KOPT-K1 (cell line): Measurements from ENCODE around the gene EGFL7.

Source experiments
- H3K27ac ChIP-seq: fragments of 200-600 bp; sonication (generic); 2 replicates; pipeline ENCODE4 v1.5.1; 2016; ENCODE audit warnings: antibody characterized with exemption, mild to moderate bottlenecking, low read depth, low read length; ENCODE audit not compliant: poor library complexity, severe bottlenecking
- H3K36me3 ChIP-seq: fragments of 200-600 bp; sonication (generic); 2 replicates; pipeline ENCODE4 v1.5.1; 2017; ENCODE audit warnings: antibody characterized with exemption, mild to moderate bottlenecking, low read length, moderate library complexity; ENCODE audit not compliant: insufficient read depth
- H3K9me3 ChIP-seq: fragments of 200-600 bp; sonication (generic); 2 replicates; pipeline ENCODE4 v1.5.1; 2017; ENCODE audit warnings: antibody characterized with exemption, low read length, mild to moderate bottlenecking; ENCODE audit not compliant: insufficient read depth, poor library complexity, severe bottlenecking

EGFL7 gene

DNA sequence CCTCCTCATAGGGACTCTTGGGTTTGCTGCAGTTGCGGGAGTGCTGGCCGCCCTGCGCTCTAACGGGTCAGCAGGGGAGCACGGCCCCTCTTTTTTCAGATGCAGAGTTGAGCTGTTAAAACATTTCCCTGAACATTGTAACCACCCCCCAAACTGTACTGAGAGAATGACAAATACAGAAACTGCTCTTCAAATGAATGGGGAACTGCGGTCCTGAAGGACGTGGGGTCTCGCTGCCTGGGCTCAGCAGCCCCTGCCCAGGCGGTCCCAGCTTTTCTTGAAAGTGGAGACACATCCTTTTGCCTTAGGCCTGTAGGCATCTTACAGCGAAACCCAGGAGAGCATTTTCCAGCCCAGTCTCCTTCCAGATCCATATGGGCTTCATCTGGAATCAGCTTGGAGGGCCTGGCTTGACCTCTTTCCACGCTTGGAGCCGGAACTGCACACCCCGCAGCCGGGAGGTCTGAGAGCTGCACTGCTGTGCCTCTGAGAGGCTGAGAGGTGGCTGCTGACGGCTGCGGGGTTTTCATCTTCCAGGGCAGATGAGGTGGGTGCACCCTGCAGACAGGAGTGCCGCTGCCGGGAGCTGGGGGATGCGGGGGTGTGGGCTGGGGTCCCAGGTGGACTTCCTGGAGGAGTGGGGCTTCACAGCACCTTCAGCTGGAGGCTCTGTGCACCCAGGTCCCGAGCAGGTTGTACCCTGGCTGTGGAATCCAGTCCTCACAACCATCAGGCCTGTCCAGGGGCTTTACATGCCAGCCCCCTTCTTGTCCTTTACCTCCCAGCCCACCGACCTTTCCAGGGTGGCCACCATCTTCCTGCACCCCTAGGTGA lies 25.8 kb downstream of the EGFL7 start:
- H3K27ac ChIP-seq, result no peak overlapping the region
- H3K9me3 ChIP-seq, result no peaks in the 10 kb centered on the region
- no peaks in the 10 kb centered on the region for H3K36me3 ChIP-seq

DNA sequence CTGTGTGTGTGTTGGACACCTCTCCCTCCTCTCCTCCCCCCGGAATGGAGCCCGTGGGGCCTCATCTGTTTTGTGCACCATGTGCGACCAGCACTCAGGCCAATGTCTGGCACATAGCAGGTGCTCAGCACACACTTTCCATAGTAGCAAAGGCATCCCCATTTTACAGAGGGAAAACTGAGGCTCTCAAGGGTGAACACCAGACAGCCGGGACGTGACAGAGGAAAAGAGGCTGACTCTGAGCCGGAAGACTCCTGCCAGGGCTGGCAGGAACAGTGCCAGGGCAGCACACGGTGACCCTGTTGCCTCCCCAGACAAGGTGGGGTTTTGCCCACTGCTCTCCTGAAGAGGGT lies 26.4 kb downstream of the EGFL7 start:
- Histone ChIP-seq H3K27ac (no peak overlapping the region), H3K9me3 (no peaks in the 10 kb centered on the region), H3K36me3 (no peaks in the 10 kb centered on the region)

DNA sequence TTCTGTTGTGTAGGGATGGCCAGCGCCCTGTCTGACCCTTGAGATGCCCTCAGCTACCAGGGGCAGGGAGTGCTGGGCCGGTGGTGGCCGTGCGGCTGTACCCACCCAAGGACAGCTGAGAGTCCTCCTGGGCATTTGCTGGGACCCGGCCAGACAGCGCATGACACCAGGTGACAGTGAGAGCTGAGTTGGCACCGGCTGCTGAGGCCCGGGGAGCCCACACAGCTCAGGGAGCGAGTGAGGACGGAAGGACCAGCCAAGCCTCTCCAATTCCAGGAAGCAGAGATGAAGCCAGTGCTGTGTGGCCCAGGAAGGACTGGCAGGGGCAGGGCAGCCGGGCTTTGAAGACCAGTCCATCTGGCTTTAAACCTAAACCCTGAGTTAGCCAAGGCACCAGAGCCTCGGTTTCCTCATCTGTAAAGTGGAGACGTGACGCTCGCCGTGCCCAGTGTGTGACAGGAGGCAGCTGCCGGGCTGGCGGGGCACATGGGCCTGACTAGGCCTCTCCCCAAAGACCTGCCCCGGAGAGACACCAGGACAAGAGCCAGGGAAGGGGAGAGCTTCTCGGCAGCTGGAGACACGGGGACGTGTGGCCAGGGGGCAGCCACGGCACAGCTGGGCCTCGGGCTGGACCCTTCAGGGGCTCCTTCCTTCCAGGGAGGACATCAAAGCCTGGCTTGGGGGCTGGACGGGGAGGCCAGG lies 27.5 kb downstream of the EGFL7 start:
- Histone ChIP-seq H3K27ac (no peak overlapping the region), H3K9me3 (no peaks in the 10 kb centered on the region), H3K36me3 (no peaks in the 10 kb centered on the region)

DNA sequence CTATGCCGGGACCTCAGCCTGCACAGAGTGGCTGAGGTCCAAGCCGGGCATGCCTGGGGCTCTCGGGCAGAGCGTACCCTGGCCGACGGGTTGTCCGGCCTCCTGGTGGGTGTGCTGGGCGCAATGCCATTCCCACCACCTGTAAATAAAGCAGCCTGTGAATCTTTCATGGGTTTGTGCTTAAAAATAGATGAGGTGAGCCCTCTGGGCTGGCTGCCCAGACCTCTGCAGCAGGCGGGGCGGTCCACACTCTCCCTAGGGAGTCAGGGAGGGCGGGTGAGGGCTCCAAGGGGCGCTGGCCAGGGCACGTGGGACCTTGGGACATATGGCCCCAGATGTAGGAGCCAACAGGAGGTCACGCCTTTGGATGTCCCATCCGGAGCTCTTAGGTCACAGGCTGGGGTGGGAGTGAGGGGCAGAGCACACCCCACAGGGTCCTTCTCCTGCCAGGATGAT lies 28.1 kb downstream of the EGFL7 start:
- no peaks in the 10 kb centered on the region for H3K36me3 ChIP-seq
- no peaks in the 10 kb centered on the region for H3K9me3 ChIP-seq
- no peak overlapping the region for H3K27ac ChIP-seq

DNA sequence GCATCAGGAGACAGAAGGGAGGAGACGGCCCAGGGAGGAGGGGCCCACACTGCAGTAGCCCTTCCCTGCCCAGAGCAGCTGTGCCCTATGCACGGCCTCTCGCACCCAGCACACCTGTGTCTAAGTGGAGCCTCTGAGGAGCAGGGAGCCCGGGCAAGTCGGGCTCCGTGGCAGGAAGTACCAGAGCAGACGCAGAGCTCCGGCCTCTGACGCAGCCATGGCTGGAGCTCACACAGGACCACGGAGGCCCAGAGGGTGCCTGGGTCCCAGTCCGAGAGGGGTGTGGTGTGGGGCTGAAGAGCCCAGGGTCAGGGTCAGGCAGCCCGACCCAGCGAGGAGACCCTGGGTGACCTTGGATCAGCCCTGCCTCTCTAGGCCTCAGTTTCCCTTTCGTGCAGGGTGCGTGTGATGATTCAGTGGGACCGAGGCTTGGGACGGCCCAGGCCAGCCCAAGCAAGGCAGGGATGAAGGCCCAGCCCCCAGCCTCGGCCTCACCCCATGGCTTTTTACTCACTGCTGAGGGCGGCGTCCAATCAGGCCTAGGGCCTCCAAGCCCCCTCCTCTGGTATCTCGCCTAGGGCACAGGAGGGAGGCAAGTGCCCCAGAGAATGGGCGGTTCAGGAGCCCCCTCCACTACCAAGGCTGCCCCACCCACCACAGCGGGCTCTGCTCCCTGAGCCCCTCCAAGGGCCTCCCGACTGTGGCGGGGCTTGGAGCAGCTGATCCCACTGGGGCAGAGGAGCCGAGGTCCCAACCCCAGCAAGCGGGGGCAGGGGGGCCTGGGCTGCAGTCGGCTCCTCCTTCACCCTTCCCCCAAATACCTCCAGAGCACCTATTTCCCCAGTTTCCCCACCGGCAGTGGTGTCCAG lies 28.8 kb downstream of the EGFL7 start:
- Histone ChIP-seq H3K9me3 (no peaks in the 10 kb centered on the region), H3K27ac (no peak overlapping the region), H3K36me3 (no peaks in the 10 kb centered on the region)

DNA sequence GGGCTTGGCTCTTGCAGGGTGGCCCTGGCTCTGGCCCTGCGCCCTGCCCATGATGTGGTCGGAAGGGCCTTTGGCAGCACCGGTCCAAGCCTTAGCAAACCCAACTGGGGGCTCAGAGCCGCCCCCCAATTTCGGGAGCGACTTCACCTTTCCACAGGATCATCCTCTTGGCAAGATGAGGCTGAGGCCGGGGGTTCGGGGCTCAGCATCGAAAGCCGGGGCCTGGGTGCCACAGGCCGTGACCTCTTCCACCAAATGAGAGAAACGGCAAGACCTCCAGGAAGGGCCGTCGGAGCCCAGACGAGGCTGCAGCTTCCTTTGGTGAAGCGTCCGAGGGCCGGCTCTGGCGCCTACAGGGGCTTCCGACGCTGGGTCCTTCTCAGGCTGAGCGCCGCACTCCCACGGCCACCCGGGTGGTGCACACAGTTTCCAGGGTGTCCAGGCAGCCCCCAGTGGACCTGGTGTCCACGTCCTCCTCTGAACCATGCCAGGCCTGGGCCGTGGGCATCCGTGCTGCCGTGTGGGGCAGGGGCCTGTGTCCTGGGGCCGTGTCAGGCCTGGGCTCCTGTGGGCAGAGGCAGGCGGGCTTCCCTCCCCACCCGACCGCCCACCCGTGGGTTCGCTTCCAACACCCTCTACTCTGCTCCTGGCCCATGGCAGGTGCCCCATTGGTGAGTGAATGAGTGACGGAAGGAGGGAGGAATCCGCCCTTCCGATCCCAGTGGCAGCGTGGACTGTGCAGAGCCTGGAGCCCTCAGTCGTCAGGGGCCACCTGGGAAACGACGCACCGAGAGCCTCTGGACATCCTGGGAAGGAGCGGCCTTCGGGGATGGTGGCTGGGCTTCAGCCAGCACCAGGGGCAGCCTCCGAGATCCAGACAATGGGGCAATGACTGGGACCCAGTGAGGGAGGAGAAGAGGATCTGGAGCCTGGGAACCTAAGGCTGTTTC lies 29.7 kb downstream of the EGFL7 start:
- H3K27ac ChIP-seq, result no peak overlapping the region
- no peaks in the 10 kb centered on the region for H3K36me3 ChIP-seq
- no peaks in the 10 kb centered on the region for H3K9me3 ChIP-seq

DNA sequence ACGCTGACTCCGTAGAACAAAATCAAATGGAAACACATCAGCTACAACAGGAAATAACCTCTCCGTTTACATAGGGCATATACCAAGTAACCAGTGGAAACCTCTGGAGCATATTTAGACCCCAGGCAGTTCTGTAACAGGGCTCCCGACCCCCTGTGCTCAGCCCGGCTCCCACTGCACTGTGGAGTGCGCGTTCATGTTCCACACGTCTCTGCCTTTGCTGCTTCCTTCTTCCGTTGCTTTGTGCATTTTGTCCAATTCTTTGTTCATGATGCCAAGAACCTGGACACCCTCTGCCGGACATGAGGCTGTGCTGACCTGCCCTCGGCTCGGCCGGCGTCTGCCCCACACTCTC lies 30.4 kb downstream of the EGFL7 start:
- Histone ChIP-seq H3K36me3 (no peaks in the 10 kb centered on the region), H3K9me3 (no peaks in the 10 kb centered on the region), H3K27ac (no peak overlapping the region)

DNA sequence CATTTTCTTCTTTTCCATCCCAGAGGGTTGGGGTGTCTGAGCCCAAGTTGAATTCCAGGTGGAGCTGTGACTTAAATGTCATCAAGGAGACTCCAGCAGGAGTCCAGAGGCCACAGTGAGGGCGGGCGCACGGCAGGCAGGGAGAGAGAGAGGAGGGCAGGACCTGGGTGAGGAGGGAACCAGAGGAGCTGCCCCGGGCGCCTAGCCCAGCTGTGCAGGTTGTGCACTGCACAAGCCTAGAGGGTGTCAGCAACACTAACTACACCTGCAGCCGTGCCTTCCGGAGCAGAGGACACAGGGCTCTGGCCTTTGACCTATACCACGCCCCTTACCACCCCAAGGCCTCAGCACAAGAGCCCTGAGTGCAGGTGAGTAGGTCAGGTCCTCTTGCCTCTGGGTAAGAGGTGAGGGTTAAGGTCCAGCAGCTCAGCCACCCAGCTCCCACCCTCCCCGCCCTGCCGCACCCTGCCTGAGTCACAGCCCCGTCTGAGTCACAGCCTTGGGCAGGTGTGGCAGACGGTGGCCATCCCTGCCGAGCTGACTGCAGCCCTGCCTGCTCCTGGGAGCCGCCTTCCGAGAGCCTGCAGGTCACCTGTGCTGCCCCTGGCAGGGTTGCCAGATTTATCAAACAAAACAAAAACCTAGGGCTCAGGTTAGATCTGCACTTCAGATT lies 30.9 kb downstream of the EGFL7 start:
- no peaks in the 10 kb centered on the region for H3K9me3 ChIP-seq
- no peak overlapping the region for H3K27ac ChIP-seq

DNA sequence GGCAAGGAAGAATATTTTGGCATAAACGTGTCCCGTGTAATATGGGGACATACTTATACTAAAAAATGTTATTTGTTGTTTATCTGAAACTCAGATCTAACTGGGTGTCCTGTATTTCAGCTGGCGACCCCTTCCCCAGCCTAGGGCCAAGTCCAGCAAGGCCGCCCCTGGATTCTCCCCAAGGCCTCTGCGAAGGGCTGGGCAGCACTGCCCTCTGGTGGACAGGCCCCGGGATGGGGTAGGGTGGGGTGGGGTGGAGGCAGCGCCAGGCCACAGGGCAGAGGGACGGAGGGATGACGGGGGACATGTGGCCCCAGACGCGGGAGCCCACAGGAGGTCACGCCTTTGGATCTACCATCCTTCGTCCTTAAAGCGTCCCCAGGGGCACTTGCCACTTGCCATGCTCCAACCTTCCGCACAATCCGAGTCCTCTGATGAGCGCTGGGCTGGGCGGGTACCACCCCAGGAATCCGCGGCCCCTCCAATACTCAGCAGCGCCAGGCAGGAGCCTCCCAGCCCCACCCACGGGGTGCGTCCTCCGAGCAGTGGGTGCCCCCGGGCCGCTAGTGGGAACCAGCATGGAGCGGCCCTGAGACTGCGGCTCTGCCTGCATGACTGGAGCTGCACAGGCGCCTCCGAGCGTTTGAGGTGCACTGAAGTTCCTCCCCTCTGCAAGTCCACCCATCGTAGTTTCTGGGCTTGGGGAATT lies 31.6 kb downstream of the EGFL7 start:
- H3K36me3 ChIP-seq, result no peaks in the 10 kb centered on the region
- no peaks in the 10 kb centered on the region for H3K9me3 ChIP-seq
- no peak overlapping the region for H3K27ac ChIP-seq

More for the DNA sequence above, 30.9 kb downstream of the EGFL7 start:
- no peaks in the 10 kb centered on the region for H3K36me3 ChIP-seq

DNA sequence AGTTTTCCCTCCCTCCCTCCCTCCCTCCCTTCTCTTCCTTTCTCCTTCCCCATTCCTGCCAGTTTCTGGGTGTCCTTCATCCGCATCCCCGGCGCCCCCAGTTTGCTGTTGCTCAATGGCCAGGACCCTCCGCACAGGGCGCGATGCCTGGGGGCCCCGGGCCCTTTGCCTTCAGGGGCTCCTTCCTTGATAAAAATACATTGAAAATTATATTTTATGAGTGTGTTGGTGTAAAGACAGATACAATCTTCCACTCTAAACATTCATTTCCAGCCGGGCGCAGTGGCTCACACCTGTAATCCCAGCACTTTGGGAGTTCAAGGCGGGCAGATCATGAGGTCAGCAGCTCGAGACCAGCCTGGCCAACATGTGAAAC lies 32.1 kb downstream of the EGFL7 start:
- H3K36me3 ChIP-seq, result no peaks in the 10 kb centered on the region
- H3K9me3 ChIP-seq, result no peaks in the 10 kb centered on the region
- H3K27ac ChIP-seq, result no peak overlapping the region

DNA sequence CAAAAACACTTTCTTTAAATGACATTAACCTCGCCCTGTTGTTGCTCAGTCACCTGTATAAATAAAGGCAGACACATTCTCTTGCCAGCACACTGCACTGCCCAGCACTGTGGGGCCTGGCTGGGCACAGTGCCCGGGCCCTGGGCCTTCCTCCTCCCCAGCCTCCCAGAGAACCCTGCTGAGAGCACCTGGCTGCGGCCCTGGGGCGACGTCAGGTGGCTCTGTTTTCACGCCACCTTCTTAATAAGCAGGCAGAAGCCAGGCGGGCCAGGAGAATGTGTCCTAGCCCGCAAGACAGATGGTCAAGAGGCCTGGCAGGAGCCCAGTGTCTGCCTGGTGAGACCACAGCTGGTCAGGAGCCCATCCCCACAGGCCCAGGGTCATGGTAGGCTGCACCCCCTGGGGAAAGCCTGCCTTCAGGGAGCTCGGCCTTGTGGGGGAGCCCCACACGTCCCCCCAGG lies 32.7 kb downstream of the EGFL7 start:
- H3K9me3 ChIP-seq, result no peaks in the 10 kb centered on the region
- peak overlapping the region; percentile 28 for H3K27ac ChIP-seq
- no peaks in the 10 kb centered on the region for H3K36me3 ChIP-seq

DNA sequence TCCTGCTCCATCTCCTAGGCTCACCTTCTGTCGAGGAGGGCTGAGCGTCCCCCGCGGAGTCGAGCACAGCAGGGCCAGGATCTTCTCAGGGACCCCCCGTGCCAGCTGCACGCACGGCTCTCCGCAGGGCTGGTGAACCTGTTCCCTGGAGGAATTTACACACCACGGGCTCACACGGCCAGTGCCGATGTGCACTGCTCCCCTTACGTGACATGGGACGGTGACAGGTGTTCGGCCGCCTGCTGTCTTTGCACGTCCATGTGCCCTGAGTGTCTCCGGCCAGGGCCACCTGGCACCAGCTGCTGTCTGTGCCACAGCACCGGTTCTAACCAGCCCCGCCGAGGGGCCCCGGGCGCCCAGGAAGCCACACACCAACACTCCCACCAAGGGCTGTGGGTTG lies 33.2 kb downstream of the EGFL7 start:
- Histone ChIP-seq H3K36me3 (no peaks in the 10 kb centered on the region), H3K27ac (peak overlapping the region; percentile 28), H3K9me3 (no peaks in the 10 kb centered on the region)

DNA sequence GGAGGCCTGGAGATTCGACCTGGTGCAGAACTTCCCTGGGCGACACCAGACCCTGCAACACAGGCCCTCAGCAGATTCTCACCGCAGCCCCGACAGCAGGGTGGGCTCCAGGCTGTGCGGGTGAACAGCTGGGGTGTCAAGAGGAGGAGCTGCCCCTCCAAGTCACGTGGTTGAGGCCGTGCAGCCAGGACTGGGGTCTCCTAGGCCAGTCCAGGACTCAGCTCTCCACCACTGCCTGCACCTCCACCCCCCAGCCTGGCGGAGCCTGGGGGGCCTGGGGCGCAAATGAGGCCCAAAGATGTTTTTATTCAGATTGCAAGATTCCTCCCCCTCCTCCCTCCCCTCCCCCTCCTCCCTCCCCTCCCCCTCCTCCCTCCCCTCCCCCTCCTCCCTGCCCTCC lies 33.8 kb downstream of the EGFL7 start:
- H3K9me3 ChIP-seq, result no peaks in the 10 kb centered on the region
- H3K27ac ChIP-seq, result peak overlapping the region; percentile 28
- H3K36me3 ChIP-seq, result no peaks in the 10 kb centered on the region
